ENCODE results near the gene CFAP46. TPM values are rescaled to one million over a fixed set of nuclear protein-coding genes. Genes with fewer than 3 reads are reported as not detected.

CFAP46 gene
- total RNA-seq, 4 donors from 2014 or later: 0.19 to 0.92 (median 0.54) TPM

DNA sequence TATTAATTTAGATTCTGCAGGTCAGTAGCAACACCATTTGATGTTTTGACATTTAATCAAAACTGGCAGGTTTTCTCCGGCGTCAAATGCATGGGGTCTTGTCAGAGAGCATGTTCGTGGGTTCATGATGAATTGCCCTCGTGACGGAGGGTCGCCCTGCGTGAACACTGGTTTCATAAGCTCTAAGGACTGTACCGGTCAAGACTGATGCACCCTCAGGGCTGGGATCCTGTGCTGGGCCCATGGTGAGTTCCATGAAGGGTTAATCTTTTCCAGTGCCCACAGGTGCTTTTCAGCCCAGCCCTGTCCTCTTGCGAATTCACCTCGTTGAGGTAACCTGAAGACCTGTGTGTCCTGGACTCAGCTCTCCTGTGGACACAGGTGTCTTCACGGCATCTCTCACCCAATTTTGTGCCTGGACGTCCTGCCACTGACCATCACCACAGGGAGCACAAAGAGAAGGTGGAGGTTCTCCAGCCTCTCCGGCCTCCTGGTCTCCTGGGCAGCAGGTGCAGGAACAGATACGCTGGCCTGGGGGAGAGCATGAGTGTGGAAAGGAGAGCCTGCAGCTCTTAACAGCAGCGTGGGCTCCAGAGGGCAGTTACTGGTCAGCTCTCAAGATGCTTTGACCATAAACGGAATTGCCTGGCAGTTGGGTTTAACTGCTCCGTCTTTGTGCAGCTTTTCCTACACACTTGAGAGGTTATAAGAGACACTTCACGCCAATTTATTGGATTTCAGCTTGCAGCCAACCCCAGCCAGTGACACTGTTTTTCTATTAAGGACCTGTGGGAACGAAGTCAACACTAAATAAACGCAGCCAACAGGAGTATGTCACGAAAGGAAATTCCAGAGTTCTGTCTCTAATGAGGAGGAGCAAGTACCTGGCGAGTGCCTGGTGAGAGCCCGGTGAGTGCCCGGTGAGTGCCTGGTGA is 37.4 kb upstream of the CFAP46 start:
- H3K4me1 ChIP-seq: no peaks in the 10 kb centered on the region
- no peak overlapping the region for H3K4me3 ChIP-seq
- no peak for DNase-seq
- WGBS, 2 donors: 55 to 66% methylated on average over 12 to 21 of the region's 24 CpGs
- no peak for TF ChIP-seq POLR2A (IDR thresholded peaks at IDR 0.05)
- TF ChIP-seq, protein P1, sequence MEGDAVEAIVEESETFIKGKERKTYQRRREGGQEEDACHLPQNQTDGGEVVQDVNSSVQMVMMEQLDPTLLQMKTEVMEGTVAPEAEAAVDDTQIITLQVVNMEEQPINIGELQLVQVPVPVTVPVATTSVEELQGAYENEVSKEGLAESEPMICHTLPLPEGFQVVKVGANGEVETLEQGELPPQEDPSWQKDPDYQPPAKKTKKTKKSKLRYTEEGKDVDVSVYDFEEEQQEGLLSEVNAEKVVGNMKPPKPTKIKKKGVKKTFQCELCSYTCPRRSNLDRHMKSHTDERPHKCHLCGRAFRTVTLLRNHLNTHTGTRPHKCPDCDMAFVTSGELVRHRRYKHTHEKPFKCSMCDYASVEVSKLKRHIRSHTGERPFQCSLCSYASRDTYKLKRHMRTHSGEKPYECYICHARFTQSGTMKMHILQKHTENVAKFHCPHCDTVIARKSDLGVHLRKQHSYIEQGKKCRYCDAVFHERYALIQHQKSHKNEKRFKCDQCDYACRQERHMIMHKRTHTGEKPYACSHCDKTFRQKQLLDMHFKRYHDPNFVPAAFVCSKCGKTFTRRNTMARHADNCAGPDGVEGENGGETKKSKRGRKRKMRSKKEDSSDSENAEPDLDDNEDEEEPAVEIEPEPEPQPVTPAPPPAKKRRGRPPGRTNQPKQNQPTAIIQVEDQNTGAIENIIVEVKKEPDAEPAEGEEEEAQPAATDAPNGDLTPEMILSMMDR (IDR thresholded peaks at IDR 0.05): no peak
- intact Hi-C loops (cut with DNase I): no loop called here
- H3K27ac ChIP-seq: no peak overlapping the region
- peaks cover 0 to 71% (median 0%) of the 10 kb centered on the region in 4 donors for H3K27me3 ChIP-seq
- no peaks in the 10 kb centered on the region for H3K9me3 ChIP-seq
- H3K36me3 ChIP-seq: no peaks in the 10 kb centered on the region

DNA sequence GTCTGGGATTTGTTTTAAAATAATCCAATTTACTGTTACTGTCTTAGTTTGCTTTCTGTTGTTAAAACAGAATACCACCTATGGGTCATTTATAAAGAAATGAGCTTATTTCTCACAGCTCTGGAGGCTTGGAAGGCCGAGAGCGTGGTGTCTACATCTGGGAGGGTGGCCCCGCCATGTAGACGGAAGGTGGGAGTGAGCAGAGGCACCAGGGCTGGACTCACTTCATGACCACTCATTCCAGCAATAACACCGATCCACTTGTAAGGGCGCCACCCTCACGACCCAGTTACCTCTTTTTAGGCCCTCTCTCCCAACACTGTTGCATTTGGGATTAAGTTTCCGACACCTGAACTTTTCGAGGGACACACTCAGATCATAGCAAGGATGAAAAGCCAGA is 36.2 kb upstream of the CFAP46 start:
- Histone ChIP-seq H3K27me3 (peaks cover 0 to 71% (median 0%) of the 10 kb centered on the region in 4 donors), H3K9me3 (no peaks in the 10 kb centered on the region), H3K4me3 (no peak overlapping the region), H3K36me3 (no peaks in the 10 kb centered on the region), H3K4me1 (no peaks in the 10 kb centered on the region), H3K27ac (no peak overlapping the region)
- intact Hi-C loops (cut with DNase I): no loop called here
- TF ChIP-seq POLR2A (IDR thresholded peaks at IDR 0.05): no peak
- TF ChIP-seq, protein P1 (IDR thresholded peaks at IDR 0.05): no peak
- 84% methylated on average over 8 to 9 of the region's 9 CpGs for whole genome bisulfite sequencing, 2 donors
- DNase-seq: no peak

GRCh38 chr10:132977807-132978206 is 35.4 kb upstream of the CFAP46 start:
- H3K27ac ChIP-seq: no peak overlapping the region
- TF ChIP-seq POLR2A (IDR thresholded peaks at IDR 0.05): no peak
- TF ChIP-seq, protein P1 (IDR thresholded peaks at IDR 0.05): no peak
- no peaks in the 10 kb centered on the region for H3K36me3 ChIP-seq
- H3K9me3 ChIP-seq: no peaks in the 10 kb centered on the region
- H3K4me3 ChIP-seq: no peak overlapping the region
- no peak for DNase-seq
- H3K4me1 ChIP-seq: no peaks in the 10 kb centered on the region
- WGBS, 2 donors: 68 to 78% methylated on average over 22 to 27 of the region's 27 CpGs
- intact Hi-C loops (cut with DNase I): no loop called here
- H3K27me3 ChIP-seq: peaks cover 0 to 75% (median 0%) of the 10 kb centered on the region in 4 donors

DNA sequence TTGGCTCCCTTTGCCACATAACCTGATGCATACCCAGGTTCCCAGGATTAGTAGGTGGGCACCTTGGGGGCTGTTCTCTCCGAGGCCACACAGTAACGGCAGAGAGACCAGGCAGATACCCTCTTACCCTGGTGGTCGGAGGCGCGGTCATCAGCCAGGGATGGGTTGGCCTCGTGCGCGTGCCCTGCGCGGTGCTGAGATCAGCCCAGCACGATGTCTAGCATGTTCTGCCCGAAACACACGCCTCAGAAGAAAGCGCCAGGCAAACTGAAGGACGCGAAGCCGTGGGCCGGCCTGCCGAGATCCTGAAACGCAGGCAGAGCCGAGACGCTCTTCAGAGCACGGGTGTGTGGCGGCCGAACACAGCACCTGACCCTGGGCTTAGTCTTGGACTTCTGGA is 34.7 kb upstream of the CFAP46 start:
- no peak for DNase-seq
- Histone ChIP-seq H3K27me3 (peaks cover 0 to 77% (median 0%) of the 10 kb centered on the region in 4 donors), H3K27ac (no peak overlapping the region), H3K4me3 (no peak overlapping the region), H3K4me1 (no peaks in the 10 kb centered on the region), H3K36me3 (no peaks in the 10 kb centered on the region), H3K9me3 (no peaks in the 10 kb centered on the region)
- intact Hi-C loops (cut with DNase I): no loop called here
- 90 to 93% methylated on average over 10 to 11 of the region's 25 CpGs for WGBS, 2 donors
- TF ChIP-seq, protein P1 (IDR thresholded peaks at IDR 0.05): no peak
- no peak for TF ChIP-seq POLR2A (IDR thresholded peaks at IDR 0.05)

All from esophagus squamous epithelium (tissue), 5 donors.